GM12878 (cell line): ENCODE data around the gene HOXD1. TPM values are rescaled to one million over a fixed set of nuclear protein-coding genes. Genes with fewer than 3 reads are reported as not detected.

Experiments
- ATAC-seq: fragments of 200-7000 bp; cut with Tn5 transposase; 3 replicates; pipeline ENCODE4 v1.9.1; 2020; ENCODE audit warnings: mild to moderate bottlenecking, moderate library complexity
- BruUV-seq: library from RNA; stranded (reverse); fragments of 400-500 nt; replicated peaks from 2 replicates; lab custom pipeline; 2021; lab: Mats Ljungman, UMichigan
- CTCF ChIA-PET: fragments of 300-600 bp; sonication (Branson Sonifier 250); formaldehyde crosslinking; extraction: SDS; loops from one replicate; lab custom pipeline; 2021; ENCODE audit warnings: inconsistent platforms; lab: Yijun Ruan, JAX
- POLR2A ChIA-PET: fragments of 350-600 bp; formaldehyde crosslinking; extraction: SDS; loops from one replicate; lab custom pipeline; 2021; ENCODE audit warnings: inconsistent platforms; lab: Charles Lee
- RAD21 ChIA-PET: fragments of 300-600 bp; sonication (Branson Sonifier 250); formaldehyde crosslinking; loops from one replicate; lab custom pipeline; 2023; ENCODE audit warnings: antibody characterized with exemption; ENCODE audit not compliant: unreplicated experiment; lab: Charles Lee
- SMC1A ChIA-PET: fragments of 300-600 bp; sonication (Branson Sonifier 250); formaldehyde crosslinking; loops from one replicate; lab custom pipeline; 2023; ENCODE audit not compliant: unreplicated experiment, uncharacterized antibody; lab: Charles Lee
- DNase-seq: peaks from one replicate; pipeline ENCODE4 v3.0.0-alpha.2; 2011; ENCODE audit warnings: low read depth, low spot score
- FAIRE-seq: peaks from 3 replicates; lab custom pipeline; 2011; peaks lifted over from hg19 to GRCh38; lab: Jason Lieb, UNC
- H2AFZ ChIP-seq: 2 replicates; pipeline ENCODE4 v1.6.0; 2011; ENCODE audit warnings: low read depth, low read length, control low read depth; ENCODE audit not compliant: control insufficient read depth
- H3K27ac ChIP-seq: 2 replicates; pipeline ENCODE4 v1.5.1; 2011; ENCODE audit warnings: control low read depth; ENCODE audit not compliant: control insufficient read depth, insufficient read depth
- H3K27me3 ChIP-seq, 2 experiments: replicated peaks in 1 of 2; 2 replicates each; pipeline versions ENCODE4 v1.6.0 to v1.6.1; 2011; ENCODE audit warnings: low read length in 1 of 2; ENCODE audit not compliant: control insufficient read depth in 2 of 2, insufficient read depth in 2 of 2
- H3K36me3 ChIP-seq, 2 experiments: 2 replicates each; pipeline ENCODE4 v1.5.1; 2011; ENCODE audit warnings: low read length in 1 of 2; ENCODE audit not compliant: control insufficient read depth in 2 of 2, insufficient read depth in 2 of 2
- H3K4me1 ChIP-seq: 2 replicates; pipeline ENCODE4 v1.6.1; 2011; ENCODE audit warnings: mild to moderate bottlenecking, low read length, moderate library complexity, mixed read lengths; ENCODE audit not compliant: control insufficient read depth, insufficient read depth
- H3K4me2 ChIP-seq: 2 replicates; pipeline ENCODE4 v1.6.0; 2011; ENCODE audit warnings: control low read depth; ENCODE audit not compliant: control insufficient read depth, insufficient read depth
- H3K4me3 ChIP-seq: fragments of 200-600 bp; sonication (generic); 2 replicates; pipeline ENCODE4 v1.5.1; 2016
- H3K79me2 ChIP-seq: 2 replicates; pipeline ENCODE4 v1.6.0; 2011; ENCODE audit warnings: low read length; ENCODE audit not compliant: control insufficient read depth, insufficient read depth
- H3K9ac ChIP-seq: 2 replicates; pipeline ENCODE4 v1.8.0; 2011; ENCODE audit warnings: low read length, control low read depth, mixed read lengths; ENCODE audit not compliant: control insufficient read depth, insufficient read depth
- H3K9me3 ChIP-seq: replicated peaks from 3 replicates; pipeline ENCODE4 v1.5.1; 2011; ENCODE audit warnings: mild to moderate bottlenecking, low read length; ENCODE audit not compliant: control insufficient read depth, insufficient read depth
- H4K20me1 ChIP-seq: 2 replicates; pipeline ENCODE4 v1.6.0; 2011; ENCODE audit not compliant: control insufficient read depth, insufficient read depth
- ATF2 ChIP-seq: IDR thresholded peaks from 2 replicates; pipeline ENCODE4 v1.6.1; 2012; ENCODE audit warnings: low read length, inconsistent platforms
- CBFB ChIP-seq: IDR thresholded peaks from 2 replicates; pipeline ENCODE4 v1.6.1; 2016; ENCODE audit warnings: antibody characterized with exemption, low read depth
- DPF2 ChIP-seq: fragments of 450-650 bp; IDR thresholded peaks from 2 replicates; pipeline ENCODE4 v1.6.1; 2017; ENCODE audit warnings: mild to moderate bottlenecking
- FOXM1 ChIP-seq: IDR thresholded peaks from 2 replicates; pipeline ENCODE4 v1.6.1; 2012; ENCODE audit warnings: low read depth, mild to moderate bottlenecking, inconsistent platforms, low read length, moderate library complexity
- HDAC2 ChIP-seq: fragments of 200-600 bp; sonication (generic); IDR thresholded peaks from 2 replicates; pipeline ENCODE4 v1.6.1; 2017
- KDM1A ChIP-seq: fragments of 200-600 bp; sonication (generic); IDR thresholded peaks from 2 replicates; pipeline ENCODE4 v1.6.1; 2016; ENCODE audit warnings: borderline replicate concordance
- NKRF ChIP-seq: fragments of 450-650 bp; conservative IDR thresholded peaks from 2 replicates; pipeline ENCODE4 v1.6.1; 2017; ENCODE audit warnings: mild to moderate bottlenecking, moderate library complexity
- NR2C2 ChIP-seq: IDR thresholded peaks from 2 replicates; pipeline ENCODE4 v1.6.1; 2011; ENCODE audit warnings: borderline replicate concordance, low read depth; ENCODE audit not compliant: control insufficient read depth, insufficient read length
- PAX5 ChIP-seq: IDR thresholded peaks from 2 replicates; pipeline ENCODE4 v1.6.1; 2011; ENCODE audit warnings: low read depth, low read length, borderline replicate concordance
- PKNOX1 ChIP-seq: fragments of 450-650 bp; IDR thresholded peaks from 2 replicates; pipeline ENCODE4 v1.6.1; 2016; ENCODE audit warnings: mild to moderate bottlenecking
- POLR2AphosphoS2 ChIP-seq: IDR thresholded peaks from 2 replicates; pipeline ENCODE4 v1.6.1; 2011; ENCODE audit warnings: low read depth, mild to moderate bottlenecking, low read length, improper control_type of control experiment, moderate library complexity
- POU2F2 ChIP-seq: IDR thresholded peaks from 3 replicates; pipeline ENCODE4 v1.6.1; 2011; ENCODE audit warnings: low read depth, mild to moderate bottlenecking, low read length, borderline replicate concordance
- SMAD1 ChIP-seq: fragments of 450-650 bp; IDR thresholded peaks from 2 replicates; pipeline ENCODE4 v1.6.1; 2018; ENCODE audit warnings: mild to moderate bottlenecking, low read depth; ENCODE audit not compliant: partially characterized antibody
- SMAD5 ChIP-seq: IDR thresholded peaks from 2 replicates; pipeline ENCODE4 v1.6.1; 2016; ENCODE audit warnings: antibody characterized with exemption, low read depth
- SMC3 ChIP-seq: IDR thresholded peaks from 2 replicates; pipeline ENCODE4 v1.6.1; 2011; ENCODE audit warnings: low read length, improper control_type of control experiment, borderline replicate concordance
- STAT1 ChIP-seq: fragments of 450-650 bp; conservative IDR thresholded peaks from 2 replicates; pipeline ENCODE4 v1.6.1; 2014; ENCODE audit warnings: antibody characterized with exemption, mild to moderate bottlenecking
- ZBED1 ChIP-seq: IDR thresholded peaks from 2 replicates; pipeline ENCODE4 v1.6.1; 2016; ENCODE audit warnings: borderline replicate concordance
- WGBS: methylation state at CpG from one replicate; pipeline ENCODE4 v1.1.6; 2016; ENCODE audit warnings: low lambda C conversion rate; ENCODE audit not compliant: insufficient replicate concordance, insufficient coverage; ENCODE audit errors: missing lambda C conversion rate; 5-methylcytosine and 5-hydroxymethylcytosine counted together
- in situ Hi-C: fragments of 300-500 bp; cut with MboI; formaldehyde crosslinking; loops from 9 replicates; pipeline ENCODE4 v1.14.3; 2018; ENCODE audit warnings: mixed read lengths
- intact Hi-C: fragments of 100-400 bp; cut with micrococcal nuclease; formaldehyde crosslinking; loops from one replicate; pipeline ENCODE4 v1.14.2; 2022; ENCODE audit not compliant: unreplicated experiment
- polyA plus RNA-seq, 11 experiments: library from polyadenylated mRNA; depleted of rRNA in 4 of 11; unstranded in 6 of 11; stranded (reverse) in 5 of 11; fragments of >200 nt; fragmentation: Nextera tagmentation in 4 of 11; fragmentation: Illumina TruSeq in 1 of 11; extraction: Ambion mirVana in 4 of 11; extraction: Trizol in 1 of 11; gene quantifications; 1 replicate in 1 of 11; 2 replicates in 10 of 11; pipeline versions ENCODE4 v1.2.1 to v1.2.3, GENCODE V29; 2011 to 2016; ENCODE audit warnings: inconsistent platforms in 2 of 11, missing spikeins in 2 of 11, low read depth in 1 of 11
- total RNA-seq, 4 experiments: library from RNA; depleted of rRNA in 3 of 4; stranded (reverse); fragments of >200 nt in 3 of 4; fragmentation: Illumina TruSeq in 1 of 4; extraction: Trizol in 1 of 4; gene quantifications; 2 replicates each; pipeline versions ENCODE4 v1.2.1 to v1.2.3, GENCODE V29; 2013 to 2021

The HOXD1 gene
- total and polyA plus RNA-seq, 10 of the 15 experiments (the other 5 are each of a cell fraction or from before 2014, with no cell fraction given): not detected

GRCh38 chr2:176161825-176162626, 26.4 kb upstream of the HOXD1 start:
- FAIRE-seq (no peak), ATAC-seq (no peak), DNase-seq (no peak)
- in situ Hi-C loops: no loop called here
- no peak overlapping the region for H2AFZ ChIP-seq
- intact Hi-C loops: no loop called here
- ChIA-PET SMC1A (interaction anchor here (0.8 to 1.0 kb wide), 2 partner anchors 394 to 489 kb away, joined by 3 read pairs; no protein-coding TSS in a partner anchor), RAD21 (interaction anchor here (1.2 kb wide), 1 partner anchor 11 kb away, joined by 4 read pairs; no protein-coding TSS in a partner anchor), CTCF (interaction anchor here (0.6 to 0.9 kb wide), 3 partner anchors 21 to 477 kb away, joined by 3 to 4 read pairs (median 3); no protein-coding TSS in a partner anchor), POLR2A (no interaction called here)
- BruUV-seq: no TSS peak
- H3K4me1 ChIP-seq: no peaks in the 10 kb centered on the region
- no peaks in the 10 kb centered on the region for H4K20me1 ChIP-seq
- 27% methylated on average over 21 of the region's 22 CpGs for WGBS
- H3K9ac ChIP-seq: no peak overlapping the region
- H3K27ac ChIP-seq: no peak overlapping the region
- peaks cover 19 to 34% of the 10 kb centered on the region in 2 experiments for H3K27me3 ChIP-seq
- no peak overlapping the region for H3K4me3 ChIP-seq
- H3K9me3 ChIP-seq: peaks cover 2% of the 10 kb centered on the region; the same call in 2 of the 3 replicates
- no peaks in the 10 kb centered on the region for H3K36me3 ChIP-seq
- TF ChIP-seq ZBED1 (no peak), ATF2 (no peak), PKNOX1 (no peak), POLR2AphosphoS2 (no peak), PAX5 (no peak), SMAD5 (no peak), SMC3 (no peak), POU2F2 (no peak), DPF2 (no peak), NR2C2 (no peak), KDM1A (no peak), CBFB (no peak), FOXM1 (no peak), HDAC2 (no peak), SMAD1 (no peak), NKRF (no peak), STAT1 (no peak)
- H3K79me2 ChIP-seq: no peaks in the 10 kb centered on the region
- H3K4me2 ChIP-seq: no peak overlapping the region
